AG09309 (cell line): ENCODE data around the gene VAV2.

Experiments
- DNase-seq: peaks from one replicate; pipeline ENCODE4 v3.0.0-alpha.2; 2010; ENCODE audit warnings: low read depth
- H3K4me3 ChIP-seq: 2 replicates; pipeline ENCODE4 v1.5.1; 2011; ENCODE audit warnings: mild to moderate bottlenecking, low read depth, low read length, moderate library complexity; ENCODE audit not compliant: control insufficient read depth
- TF ChIP-seq, protein P1 (sequence below): IDR thresholded peaks from 2 replicates; pipeline ENCODE4 v1.5.1; 2011; ENCODE audit warnings: mild to moderate bottlenecking, low read depth, low read length, inconsistent platforms; ENCODE audit not compliant: insufficient read depth, control insufficient read depth; ENCODE audit errors: missing control alignments

The VAV2 gene

DNA sequence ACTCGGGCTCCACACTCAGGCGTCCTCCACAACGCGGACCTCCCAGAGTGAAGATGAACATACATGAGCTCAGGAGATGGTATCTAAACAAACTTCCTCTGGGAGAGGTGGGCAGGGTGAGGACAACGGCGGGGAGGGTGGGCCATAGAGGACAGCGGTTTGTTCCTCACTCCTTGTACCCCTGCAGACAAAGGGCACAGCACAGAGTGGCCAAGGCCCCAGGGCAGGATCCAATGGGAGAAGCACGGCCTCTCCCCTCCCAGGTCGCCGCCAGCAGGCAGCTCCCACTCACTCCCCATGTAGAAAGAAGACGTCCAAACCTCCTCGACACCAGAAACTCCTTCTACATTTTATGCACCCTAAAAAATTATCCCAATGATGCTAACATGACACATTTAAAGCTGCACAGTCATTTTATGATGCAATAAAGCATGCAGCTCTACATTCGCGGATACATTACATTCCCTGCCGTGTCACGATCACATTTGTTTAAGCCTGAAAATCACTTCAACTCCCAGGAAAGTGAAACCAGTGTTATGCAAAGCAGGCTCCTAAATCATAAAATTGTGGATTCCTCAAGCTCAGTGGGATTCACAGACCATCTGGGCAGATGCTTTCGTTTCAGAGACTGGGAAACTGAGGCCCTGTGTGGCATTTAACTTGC is 166.4 kb downstream of the VAV2 start:
- TF ChIP-seq, protein P1, sequence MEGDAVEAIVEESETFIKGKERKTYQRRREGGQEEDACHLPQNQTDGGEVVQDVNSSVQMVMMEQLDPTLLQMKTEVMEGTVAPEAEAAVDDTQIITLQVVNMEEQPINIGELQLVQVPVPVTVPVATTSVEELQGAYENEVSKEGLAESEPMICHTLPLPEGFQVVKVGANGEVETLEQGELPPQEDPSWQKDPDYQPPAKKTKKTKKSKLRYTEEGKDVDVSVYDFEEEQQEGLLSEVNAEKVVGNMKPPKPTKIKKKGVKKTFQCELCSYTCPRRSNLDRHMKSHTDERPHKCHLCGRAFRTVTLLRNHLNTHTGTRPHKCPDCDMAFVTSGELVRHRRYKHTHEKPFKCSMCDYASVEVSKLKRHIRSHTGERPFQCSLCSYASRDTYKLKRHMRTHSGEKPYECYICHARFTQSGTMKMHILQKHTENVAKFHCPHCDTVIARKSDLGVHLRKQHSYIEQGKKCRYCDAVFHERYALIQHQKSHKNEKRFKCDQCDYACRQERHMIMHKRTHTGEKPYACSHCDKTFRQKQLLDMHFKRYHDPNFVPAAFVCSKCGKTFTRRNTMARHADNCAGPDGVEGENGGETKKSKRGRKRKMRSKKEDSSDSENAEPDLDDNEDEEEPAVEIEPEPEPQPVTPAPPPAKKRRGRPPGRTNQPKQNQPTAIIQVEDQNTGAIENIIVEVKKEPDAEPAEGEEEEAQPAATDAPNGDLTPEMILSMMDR = no peak
- DNase-seq = peak; percentile 24
- no peak overlapping the region for H3K4me3 ChIP-seq

DNA sequence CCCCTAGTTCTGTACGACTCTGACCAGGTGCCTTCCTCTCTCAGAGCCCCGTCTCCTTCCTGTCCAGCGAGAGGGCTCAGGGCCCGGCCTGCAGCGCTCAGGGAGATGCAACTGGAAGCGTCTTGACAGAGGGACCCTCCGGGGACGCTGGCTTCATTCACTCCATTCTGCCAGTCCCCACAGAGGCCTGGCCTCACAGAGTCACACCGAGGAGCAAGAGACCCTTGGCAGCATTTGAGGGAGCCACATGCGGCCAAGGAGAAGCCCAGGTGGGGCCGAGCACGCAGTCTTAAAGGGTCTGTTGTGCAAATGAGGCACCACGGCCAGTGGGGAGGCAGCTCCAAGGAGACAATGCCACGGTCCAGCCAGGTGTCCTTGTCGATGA is 167.3 kb downstream of the VAV2 start:
- DNase-seq = no peak
- TF ChIP-seq, protein P1 = no peak
- no peak overlapping the region for H3K4me3 ChIP-seq

DNA sequence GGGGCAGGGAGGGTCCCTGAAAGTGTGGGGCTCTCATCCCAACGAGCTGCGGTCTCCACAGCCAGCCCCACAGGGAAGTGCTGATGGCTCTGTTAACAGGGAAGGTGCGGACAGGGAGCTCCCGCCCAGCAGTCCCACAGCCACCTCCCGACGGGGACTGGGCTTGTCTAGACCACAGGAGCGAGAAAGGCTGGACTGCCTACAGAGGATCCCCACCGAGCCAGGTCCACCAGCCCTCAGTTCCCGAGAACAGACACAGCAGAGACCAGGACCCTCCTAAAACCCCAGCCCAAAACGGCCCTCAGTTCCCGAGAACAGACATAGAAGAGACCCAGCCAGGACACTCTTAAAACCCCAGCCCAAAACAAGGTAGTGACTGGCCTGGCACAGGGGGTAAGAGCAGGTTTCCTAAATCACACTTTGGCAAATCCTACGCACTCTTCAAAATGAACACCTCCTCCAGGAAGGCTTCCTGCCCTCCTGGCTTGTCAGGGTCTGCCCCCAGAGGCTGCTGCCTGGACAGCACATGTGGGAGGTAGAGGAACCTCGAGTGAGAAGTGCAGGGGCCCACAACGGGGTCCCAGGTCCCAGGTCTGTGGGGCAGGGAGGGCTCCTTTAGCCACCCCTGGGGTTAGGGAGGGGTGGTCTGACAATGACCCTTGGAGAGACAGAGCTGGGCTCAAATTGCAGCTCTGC is 167.9 kb downstream of the VAV2 start:
- TF ChIP-seq, protein P1 = no peak
- no peak overlapping the region for H3K4me3 ChIP-seq

DNA sequence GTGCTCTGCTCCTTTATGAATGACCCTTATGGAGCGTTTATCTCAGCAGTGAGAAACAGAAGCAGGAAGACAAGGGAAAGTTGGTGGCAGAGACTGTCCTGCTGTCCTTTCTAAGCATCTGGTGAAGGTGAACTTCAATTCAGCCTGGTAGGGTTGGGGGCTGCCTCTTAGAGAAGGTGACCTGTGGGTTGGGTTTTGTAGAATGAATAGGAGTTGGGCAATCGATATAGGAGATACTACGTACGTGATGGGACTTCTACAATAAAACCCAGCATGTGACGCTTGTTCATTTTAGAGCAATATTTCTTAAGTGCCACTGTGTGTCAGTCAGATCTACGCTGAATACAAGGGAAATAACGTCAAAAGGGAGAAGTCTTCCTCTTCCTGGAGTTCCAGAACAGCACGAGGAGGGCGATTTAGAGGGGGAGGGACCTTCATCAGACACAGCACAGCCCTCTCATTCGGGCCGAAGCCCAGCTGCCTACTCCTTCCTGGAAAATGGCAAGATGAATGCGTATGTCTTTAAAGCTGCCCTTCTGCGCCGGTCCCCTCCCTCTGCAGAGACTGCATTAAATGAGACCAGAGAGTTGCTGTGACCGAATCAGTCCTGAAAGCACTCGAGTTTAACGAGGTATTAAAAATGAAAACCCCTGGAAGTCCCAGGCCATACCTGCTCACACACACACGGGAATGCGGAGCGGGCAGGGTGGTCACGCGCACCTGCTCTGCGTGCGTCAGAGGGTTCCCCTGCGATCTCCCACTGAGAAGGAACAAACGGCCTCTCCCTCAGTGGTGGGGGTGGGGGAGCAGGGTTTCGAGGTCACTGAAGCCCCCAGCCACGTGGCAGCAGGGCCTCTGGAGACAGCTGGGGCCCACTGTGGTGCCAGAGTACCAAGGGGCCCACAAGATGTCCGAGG is 168.7 kb downstream of the VAV2 start:
- TF ChIP-seq, protein P1 = no peak
- no peak overlapping the region for H3K4me3 ChIP-seq
- DNase-seq = no peak

More for the DNA sequence above, 167.9 kb downstream of the VAV2 start:
- DNase-seq = no peak

DNA sequence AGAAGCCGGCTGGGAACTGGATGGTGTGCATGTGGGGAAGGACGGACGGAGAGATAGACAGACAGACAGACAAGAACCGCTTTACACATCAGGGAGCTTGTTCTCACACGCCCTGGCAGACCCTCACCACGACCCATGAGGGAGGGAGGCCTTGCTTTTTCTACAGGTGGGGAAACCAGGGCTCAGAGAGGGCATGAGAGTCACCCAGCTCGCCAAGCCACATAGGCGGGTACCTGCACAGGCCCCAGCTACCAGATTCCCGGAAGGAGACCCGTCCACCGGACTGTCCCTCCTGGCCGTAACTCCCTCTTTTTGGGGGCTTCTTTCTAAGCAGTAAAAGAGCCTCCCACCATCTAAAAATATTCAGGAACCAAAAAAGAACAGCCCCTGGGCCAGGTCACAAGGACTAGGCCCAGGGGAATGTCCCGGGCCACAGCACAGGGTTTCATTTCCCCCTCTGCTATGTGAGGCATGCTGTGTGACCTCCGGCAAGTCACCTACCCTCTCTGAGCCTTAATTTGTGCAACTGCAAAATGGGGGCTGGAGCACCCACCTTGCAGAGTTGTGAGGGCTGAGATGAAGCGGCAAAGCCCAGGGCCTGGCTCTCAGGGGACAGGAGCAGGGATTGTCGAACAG is 169.6 kb downstream of the VAV2 start:
- no peak overlapping the region for H3K4me3 ChIP-seq
- TF ChIP-seq, protein P1 = no peak
- no peak for DNase-seq
